GM18505 (cell line): ENCODE measurements around the gene TMEM125.

ENCODE experiments used
- ATAC-seq: cut with Tn5 transposase; IDR thresholded peaks from one replicate; pipeline ENCODE4 v1.9.1; 2021; ENCODE audit not compliant: unreplicated experiment
- POLR2A ChIP-seq: IDR thresholded peaks from 4 replicates; pipeline ENCODE4 v1.6.1; 2011; ENCODE audit warnings: borderline replicate concordance; ENCODE audit not compliant: insufficient read depth, insufficient read length; ENCODE audit errors: extremely low read depth

The TMEM125 gene

GRCh38 chr1:43256675-43257570 lies 12.9 kb upstream of the TMEM125 start:
- ATAC-seq: no peak
- no peak for TF ChIP-seq POLR2A

- no peak for ATAC-seq
- TF ChIP-seq POLR2A: no peak
Observed at GRCh38 chr1:43258370-43258769, 11.4 kb upstream of the TMEM125 start.

- no peak for TF ChIP-seq POLR2A
- no peak for ATAC-seq
Observed at GRCh38 chr1:43265431-43265830, 4.4 kb upstream of the TMEM125 start.

GRCh38 chr1:43266881-43267280 lies 2.9 kb upstream of the TMEM125 start:
- TF ChIP-seq POLR2A: no peak
- ATAC-seq: no peak

GRCh38 chr1:43267291-43267805 lies 2.4 kb upstream of the TMEM125 start:
- ATAC-seq: no peak
- no peak for TF ChIP-seq POLR2A

- ATAC-seq: no peak
- TF ChIP-seq POLR2A: no peak
Observed at GRCh38 chr1:43267818-43268425, 1.9 kb upstream of the TMEM125 start.

GRCh38 chr1:43270421-43271095 lies 775 bp downstream of the TMEM125 start:
- no peak for ATAC-seq
- TF ChIP-seq POLR2A: no peak

- no peak for ATAC-seq
- TF ChIP-seq POLR2A: no peak
Observed at GRCh38 chr1:43271186-43272118, 1.7 kb downstream of the TMEM125 start.

GRCh38 chr1:43272161-43272560 lies 2.4 kb downstream of the TMEM125 start:
- TF ChIP-seq POLR2A: no peak
- no peak for ATAC-seq

- ATAC-seq: no peak
- no peak for TF ChIP-seq POLR2A
Observed at GRCh38 chr1:43272576-43273571, 3.1 kb downstream of the TMEM125 start.

GRCh38 chr1:43273708-43274107 lies 3.9 kb downstream of the TMEM125 start:
- ATAC-seq: no peak
- no peak for TF ChIP-seq POLR2A
